AG09309 (cell line): ENCODE measurements around the gene ITIH1.
"Not testable (repeated sequence)": the region's sequence is repeated elsewhere in the genome, so short reads cannot be mapped to it uniquely, and the experiment has no call there.

ENCODE experiments used
- DNase-seq: peaks from one replicate; pipeline ENCODE4 v3.0.0-alpha.2; 2010; ENCODE audit warnings: low read depth
- H3K4me3 ChIP-seq: 2 replicates; pipeline ENCODE4 v1.5.1; 2011; ENCODE audit warnings: mild to moderate bottlenecking, low read depth, low read length, moderate library complexity; ENCODE audit not compliant: control insufficient read depth
- CTCF ChIP-seq: IDR thresholded peaks from 2 replicates; pipeline ENCODE4 v1.5.1; 2011; ENCODE audit warnings: mild to moderate bottlenecking, low read depth, low read length, inconsistent platforms; ENCODE audit not compliant: insufficient read depth, control insufficient read depth; ENCODE audit errors: missing control alignments

Gene ITIH1

GRCh38 chr3:52774901-52775864, 2.2 kb upstream of the ITIH1 start:
- no peak overlapping the region for H3K4me3 ChIP-seq
- no peak for DNase-seq
- TF ChIP-seq CTCF: no peak

GRCh38 chr3:52775877-52776276, 1.5 kb upstream of the ITIH1 start:
- H3K4me3 ChIP-seq: no peak overlapping the region
- no peak for DNase-seq
- TF ChIP-seq CTCF: no peak

- not testable (repeated sequence) for DNase-seq, H3K4me3 ChIP-seq
Observed at GRCh38 chr3:52776486-52776885, 913 bp upstream of the ITIH1 start.

GRCh38 chr3:52777959-52778805, 783 bp downstream of the ITIH1 start:
- no peak for TF ChIP-seq CTCF
- no peak for DNase-seq
- H3K4me3 ChIP-seq: no peak overlapping the region

- no peak for TF ChIP-seq CTCF
- DNase-seq: no peak
- H3K4me3 ChIP-seq: no peak overlapping the region
Observed at GRCh38 chr3:52779011-52779836, 1.8 kb downstream of the ITIH1 start.

- no peak for DNase-seq
- no peak overlapping the region for H3K4me3 ChIP-seq
- TF ChIP-seq CTCF: no peak
Observed at GRCh38 chr3:52779837-52780585, 2.6 kb downstream of the ITIH1 start.
